GM21423 (cell line): ENCODE data around the gene ZNF727.
"Not testable (repeated sequence)": the region's sequence is repeated elsewhere in the genome, so short reads cannot be mapped to it uniquely, and the experiment has no call there.

Source experiments
- ATAC-seq: cut with Tn5 transposase; IDR thresholded peaks from one replicate; pipeline ENCODE4 v1.9.1; 2021; ENCODE audit warnings: mild to moderate bottlenecking, moderate library complexity; ENCODE audit not compliant: unreplicated experiment

The ZNF727 gene

DNA sequence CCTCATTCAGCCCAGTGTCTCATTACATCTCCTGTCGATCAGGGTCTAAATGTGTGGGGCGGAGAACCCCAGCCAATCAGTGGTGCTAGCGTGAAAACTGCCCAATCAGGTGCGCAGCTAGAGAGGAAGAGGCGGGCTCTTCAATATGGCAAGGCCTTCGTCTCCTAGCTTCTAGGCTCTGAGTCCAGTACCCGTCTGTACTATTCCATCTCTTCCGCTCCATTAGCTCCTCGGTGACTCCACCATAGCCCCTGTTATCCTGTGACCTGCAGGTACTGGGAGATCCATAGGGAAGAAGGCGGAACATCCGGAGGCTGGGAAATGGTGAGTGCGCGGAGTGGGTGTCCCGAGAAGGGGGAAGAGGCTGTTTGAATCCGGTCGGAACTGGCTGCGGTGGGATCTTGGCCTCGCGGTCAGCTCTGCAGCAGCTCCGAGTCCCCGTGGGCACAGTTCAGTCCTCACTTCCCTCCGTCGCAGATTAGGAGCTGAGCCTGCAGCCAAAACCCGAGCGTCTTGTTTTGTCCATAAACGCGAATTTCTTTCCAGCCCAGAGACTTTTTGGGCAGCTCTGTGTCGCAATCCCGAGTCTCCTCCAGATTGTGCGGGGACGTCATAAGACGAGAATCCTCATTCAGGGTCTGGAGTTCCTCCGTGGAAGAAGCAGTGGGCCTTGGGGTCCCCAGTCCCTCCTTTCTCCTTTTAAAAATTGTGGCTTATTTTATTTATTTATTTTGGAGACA, at the start of gene ZNF727:
Gene ZNF727 (plus strand): TSS at position 134 of the 740 bp plus-strand sequence. CDS start 188 bp downstream, at position 322.
- ATAC-seq, result no peak

- ATAC-seq, result no peak
These were observed 46.7 kb upstream of the ZNF727 start, which contains the start of gene ZNF722 for GRCh38 chr7:63998549-63998948. TSS of gene ZNF722 (plus strand) at chr7:63998849. CDS start at chr7:63998962, 113 bp downstream.

GRCh38 chr7:64015496-64015895, 29.7 kb upstream of the ZNF727 start:
- not testable (repeated sequence) for ATAC-seq

- ATAC-seq, result no peak
These were observed 9.8 kb upstream of the ZNF727 start for GRCh38 chr7:64035388-64035787.

DNA sequence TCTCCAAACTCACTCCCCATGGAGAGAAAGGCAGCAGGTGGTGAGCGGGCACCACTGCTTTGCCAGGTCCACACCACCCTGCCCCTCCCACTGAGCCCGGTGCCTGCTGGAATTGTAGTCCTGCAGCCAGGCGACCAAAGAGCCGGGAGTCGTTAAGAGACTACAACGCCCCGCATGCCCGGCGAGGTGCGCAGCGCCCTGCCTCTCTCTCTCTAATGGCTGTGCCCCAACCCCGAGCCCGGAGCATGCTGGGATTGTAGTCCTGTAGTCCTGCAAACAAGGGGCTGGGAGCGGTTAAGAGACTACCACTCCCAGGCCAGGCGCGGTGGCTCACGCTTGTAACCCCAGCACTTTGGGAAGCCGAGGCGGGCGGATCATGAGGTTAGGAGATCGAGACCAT, 8.1 kb upstream of the ZNF727 start:
- no peak for ATAC-seq

GRCh38 chr7:64046041-64046389, 781 bp downstream of the ZNF727 start:
- ATAC-seq, result no peak

DNA sequence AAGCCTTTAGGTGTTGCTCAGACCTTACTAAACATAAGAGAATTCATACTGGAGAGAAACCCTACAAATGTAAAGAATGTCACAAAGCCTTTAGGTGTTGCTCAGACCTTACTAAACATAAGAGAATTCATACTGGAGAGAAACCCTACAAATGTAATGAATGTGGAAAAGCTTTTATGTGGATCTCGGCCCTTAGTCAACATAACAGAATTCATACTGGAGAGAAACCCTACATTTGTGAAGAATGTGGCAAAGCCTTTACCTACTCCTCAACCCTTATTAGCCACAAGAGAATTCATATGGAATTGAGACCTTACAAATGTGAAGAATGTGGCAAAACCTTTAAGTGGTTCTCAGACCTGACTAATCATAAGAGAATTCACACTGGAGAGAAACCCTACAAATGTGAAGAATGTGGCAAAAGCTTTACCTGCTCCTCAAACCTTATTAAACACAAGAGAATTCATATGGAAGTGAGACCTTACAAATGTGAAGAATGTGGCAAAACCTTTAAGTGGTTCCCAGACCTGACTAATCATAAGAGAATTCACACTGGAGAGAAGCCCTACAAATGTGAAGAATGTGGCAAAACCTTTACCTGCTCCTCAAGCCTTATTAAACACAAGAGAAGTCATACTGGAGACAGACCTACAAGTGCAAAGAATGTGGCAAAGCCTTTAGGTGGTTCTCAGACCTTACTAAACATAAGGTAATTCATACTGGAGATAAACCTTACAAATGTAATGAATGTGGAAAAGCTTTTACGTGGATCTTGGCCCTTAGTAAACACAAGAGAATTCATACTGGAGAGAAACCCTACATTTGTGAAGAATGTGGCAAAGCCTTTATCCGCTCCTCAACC, 32.8 kb downstream of the ZNF727 start:
- ATAC-seq, result not testable (repeated sequence)

DNA sequence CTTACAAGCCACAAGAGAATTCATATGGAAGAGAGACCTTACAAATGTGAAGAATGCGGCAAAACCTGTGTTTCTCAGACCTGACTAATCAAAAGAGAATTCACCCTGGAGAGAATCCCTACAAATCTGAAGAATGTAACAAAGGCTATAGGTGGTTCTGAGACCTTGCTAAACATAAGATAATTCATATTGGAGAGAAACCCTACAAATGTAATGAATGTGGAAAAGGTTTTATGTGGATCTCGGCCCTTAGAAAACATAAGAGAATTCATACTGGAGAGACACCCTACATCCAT, 33.4 kb downstream of the ZNF727 start:
- ATAC-seq, result no peak

GRCh38 chr7:64087501-64087900, 42.3 kb downstream of the ZNF727 start:
- no peak for ATAC-seq

DNA sequence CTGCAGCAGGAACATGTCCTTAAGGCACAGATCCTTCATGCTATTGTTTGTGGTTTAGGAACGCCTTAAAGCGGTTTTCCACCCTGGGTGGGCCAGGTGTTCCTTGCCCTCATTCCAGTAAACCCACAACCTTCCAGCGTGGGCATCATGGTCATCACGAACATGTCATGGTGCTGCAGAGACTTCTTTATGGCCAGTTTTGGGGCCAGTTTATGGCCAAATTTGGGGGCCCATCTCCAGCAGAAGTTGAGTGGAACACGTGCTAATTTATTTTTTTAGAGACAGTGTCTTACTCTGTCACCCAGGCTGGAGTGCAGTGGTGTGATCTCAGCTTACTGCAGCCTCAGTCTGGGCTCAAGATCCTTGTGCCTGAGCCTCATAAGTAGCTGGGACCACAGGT, 43.6 kb downstream of the ZNF727 start:
- not testable (repeated sequence) for ATAC-seq
